GM19324 (cell line): Measurements from ENCODE around the gene MS4A18.
"Not testable (repeated sequence)": the region's sequence is repeated elsewhere in the genome, so short reads cannot be mapped to it uniquely, and the experiment has no call there.

Experiments
- ATAC-seq: cut with Tn5 transposase; IDR thresholded peaks from one replicate; pipeline ENCODE4 v1.9.1; 2021; ENCODE audit warnings: mild to moderate bottlenecking, moderate library complexity; ENCODE audit not compliant: unreplicated experiment, low FRiP score

Gene MS4A18

DNA sequence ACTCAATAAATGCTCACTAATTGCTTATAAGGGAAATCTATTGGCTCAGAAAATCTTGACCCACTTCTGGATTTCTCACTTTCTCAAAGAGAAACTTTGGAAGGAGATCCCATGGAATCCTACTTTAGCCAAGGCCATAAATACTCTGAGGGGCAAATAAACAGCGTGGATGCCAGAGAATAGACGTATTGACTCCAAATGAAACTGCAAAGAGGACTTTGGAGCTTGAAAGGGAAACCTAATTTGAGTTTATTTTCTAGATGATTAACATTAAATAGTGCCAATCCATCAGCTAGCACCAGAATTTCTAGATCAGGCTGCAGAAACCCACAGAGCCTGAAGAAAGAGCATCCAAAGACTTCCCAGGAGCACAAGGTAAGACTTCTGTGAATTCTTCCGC lies at the start of gene MS4A18:
Gene MS4A18, plus strand, starts transcription at position 301 of the 400 bp plus-strand sequence.
- ATAC-seq: no peak

DNA sequence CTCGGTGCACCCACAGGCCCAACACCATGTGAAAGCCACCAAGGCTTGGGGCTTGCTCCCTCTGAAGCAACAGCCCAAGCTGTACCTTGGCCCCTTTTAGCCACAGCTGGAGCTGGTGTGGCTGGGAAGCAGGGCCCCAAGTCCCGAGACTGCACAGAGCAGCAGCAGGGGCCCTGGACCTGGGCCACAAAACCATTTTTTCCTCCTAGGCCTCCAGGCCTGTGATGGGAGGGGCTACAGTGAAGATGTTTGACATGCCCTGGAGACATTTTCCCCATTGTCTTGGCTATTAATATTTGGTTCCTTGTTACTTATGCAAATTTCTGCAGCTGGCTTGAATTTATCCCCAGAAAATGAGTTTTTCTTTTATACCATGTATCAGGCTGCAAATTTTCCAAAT lies 46.3 kb upstream of the MS4A18 start:
- ATAC-seq: not testable (repeated sequence)

DNA sequence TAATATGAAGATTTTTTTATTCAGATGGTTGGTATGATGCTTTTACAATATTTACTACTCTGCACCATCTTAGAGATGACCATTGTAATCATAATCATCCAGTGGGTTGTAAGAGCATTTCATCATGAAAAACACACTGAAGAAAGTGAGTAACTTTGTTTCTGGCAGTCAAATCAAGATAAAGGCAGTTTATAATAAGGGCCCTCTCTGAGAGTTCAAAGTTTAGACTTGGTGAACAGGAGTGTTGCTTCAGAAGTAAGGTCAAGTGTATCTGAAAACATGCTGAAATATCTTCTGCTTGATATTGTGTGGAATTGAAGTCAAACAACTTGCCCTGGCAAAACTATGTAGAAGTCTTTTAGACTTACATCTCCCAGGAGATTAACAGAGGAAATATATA lies 44.6 kb upstream of the MS4A18 start:
- ATAC-seq: no peak

DNA sequence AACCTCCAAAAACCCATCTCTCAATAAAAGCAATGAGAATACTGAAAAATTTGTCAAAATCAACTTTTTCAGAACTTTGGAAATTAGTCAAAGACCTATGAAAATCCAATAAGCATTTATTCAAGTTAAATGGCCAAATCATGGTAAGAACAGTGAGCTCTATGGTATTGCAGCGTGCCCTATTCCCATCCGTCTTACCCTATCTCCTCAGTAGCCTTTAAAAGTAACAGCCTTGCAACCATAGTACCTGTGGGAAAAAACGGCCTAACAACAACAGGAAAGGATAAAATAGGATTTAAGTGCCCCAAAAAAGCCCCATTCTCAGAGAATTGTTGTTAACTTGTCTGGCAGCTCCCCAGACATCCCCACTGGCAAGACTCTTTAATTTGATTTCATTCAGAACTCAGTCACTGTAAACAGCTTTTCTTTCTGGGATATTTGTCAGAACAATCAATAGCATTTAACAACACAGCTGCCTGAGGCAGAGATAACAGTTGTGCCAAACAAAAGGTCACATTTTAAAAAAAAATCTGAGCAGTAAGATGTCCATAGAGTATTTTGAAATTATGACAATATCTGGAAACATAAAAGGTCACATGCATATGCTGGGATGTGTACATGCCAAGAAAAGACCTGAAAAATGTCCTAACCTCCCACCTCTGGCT lies 43.9 kb upstream of the MS4A18 start:
- ATAC-seq: no peak

DNA sequence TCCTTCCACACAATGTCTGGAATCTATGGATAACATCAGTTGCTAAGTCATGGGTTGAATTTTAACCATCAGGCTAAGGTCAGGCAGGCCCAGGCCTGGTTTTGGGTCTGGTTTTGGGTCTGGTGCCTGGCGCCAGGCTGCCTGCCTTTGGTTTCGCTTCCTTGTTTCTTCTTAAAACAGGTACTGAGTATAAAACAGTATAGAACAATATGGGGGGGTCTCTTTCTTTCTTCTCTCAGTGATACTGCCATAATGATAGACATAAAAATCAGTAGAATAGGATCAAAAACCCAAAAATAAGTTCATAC lies 40.0 kb upstream of the MS4A18 start:
- ATAC-seq: not testable (repeated sequence)

DNA sequence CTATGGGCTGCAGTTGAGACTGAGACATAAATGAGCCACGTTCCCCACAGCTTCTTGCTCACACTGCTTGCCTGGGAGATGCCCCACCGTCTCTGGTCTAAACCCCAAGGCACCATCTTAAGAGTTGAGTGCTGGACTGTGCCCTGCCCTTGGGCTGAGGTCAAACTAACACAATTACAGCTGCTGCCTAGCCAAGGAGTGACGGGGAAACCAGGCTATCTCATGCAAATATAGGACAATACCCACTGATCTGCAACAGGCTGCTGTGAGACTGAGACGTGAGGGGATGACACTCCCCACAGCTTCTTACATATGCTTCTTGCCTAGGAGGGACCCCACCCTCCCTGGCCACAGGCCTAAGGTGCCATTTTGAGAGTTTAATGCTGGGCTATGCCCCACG lies 32.9 kb upstream of the MS4A18 start:
- no peak for ATAC-seq

DNA sequence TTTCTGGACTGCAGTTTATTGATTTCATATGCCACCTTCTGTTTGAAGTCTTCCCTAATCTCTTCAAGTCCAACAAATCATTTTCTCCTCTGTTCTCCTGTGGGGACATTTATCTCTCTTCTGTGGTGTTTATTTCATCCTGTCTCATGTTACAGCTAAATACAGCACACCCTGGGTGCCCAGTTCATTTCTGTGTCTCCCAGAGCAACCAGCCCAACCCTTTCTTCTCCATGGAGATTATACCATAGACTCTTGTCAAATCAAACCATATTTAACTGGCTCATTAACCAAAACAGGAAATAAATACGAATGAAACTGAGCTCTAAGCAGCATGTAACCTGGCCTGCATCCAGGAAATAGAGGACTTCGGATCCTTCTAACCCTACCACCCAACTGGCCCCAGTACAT lies 25.2 kb upstream of the MS4A18 start, which contains the start of gene MS4A8:
Gene MS4A8, plus strand, starts transcription at position 329 of the 408 bp plus-strand sequence. CDS start 1,249 bp downstream, outside the sequence.
- no peak for ATAC-seq

DNA sequence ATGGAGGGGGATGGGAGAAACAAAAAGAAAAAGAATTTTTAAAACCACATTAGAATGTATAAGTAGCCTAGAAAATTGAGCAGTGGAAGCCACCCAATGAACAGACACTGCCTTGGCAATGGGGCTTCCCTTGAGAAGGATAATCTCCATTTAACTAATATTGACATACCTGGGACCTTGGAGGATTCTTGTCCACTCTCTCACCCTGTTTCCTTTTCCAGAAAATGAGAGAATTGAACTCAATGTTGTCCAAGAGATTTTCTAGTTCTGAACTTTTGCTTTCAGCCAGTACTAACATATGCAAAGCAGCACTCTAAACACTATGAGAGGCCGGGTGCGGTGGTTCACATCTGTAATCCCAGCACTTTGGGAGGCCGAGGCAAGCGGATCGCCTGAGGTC lies 24.6 kb upstream of the MS4A18 start:
- ATAC-seq: no peak

DNA sequence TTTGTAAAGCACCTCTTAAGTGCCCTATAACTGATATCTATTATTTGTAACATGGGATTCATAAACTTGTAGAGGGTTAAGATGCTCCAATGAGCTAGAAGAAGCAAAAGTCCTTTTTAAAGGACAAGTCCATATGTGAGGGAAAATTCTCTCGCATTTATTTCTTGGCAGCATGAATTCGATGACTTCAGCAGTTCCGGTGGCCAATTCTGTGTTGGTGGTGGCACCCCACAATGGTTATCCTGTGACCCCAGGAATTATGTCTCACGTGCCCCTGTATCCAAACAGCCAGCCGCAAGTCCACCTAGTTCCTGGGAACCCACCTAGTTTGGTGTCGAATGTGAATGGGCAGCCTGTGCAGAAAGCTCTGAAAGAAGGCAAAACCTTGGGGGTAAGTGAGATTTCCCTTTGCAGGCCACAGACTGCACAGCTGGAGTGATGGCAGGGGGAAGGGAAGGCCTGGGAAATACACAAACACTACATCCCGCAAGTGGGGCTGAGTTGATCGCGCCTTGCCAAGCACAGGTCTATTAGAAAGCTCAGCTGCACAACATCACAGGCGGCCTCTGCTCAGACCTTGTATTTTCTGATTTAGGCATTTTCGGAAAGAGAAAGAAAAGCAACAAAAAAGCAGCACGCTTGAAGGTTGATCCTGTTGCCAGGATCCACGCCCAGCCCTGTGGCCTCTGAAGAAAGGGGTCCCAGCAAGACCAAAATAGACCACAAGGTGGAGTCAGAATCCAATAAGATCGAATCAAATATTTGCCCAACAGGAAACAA lies 23.6 kb upstream of the MS4A18 start:
- no peak for ATAC-seq

DNA sequence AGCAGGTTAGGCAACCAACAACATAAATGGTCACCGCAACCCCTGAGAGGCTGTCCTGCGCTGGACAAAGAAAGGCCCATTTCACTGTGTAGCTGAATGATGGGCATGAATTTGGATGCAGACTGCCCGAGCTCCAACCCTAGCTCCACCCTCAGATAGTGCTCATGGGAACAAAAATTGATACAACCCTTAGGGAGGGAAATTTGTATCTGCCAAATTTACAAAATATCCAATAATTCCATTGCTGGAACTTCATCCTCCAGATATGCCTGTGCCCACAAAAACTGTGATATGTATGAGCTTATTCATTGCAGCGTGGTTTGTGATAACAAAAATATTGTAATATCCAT lies 23.1 kb upstream of the MS4A18 start:
- ATAC-seq: no peak

DNA sequence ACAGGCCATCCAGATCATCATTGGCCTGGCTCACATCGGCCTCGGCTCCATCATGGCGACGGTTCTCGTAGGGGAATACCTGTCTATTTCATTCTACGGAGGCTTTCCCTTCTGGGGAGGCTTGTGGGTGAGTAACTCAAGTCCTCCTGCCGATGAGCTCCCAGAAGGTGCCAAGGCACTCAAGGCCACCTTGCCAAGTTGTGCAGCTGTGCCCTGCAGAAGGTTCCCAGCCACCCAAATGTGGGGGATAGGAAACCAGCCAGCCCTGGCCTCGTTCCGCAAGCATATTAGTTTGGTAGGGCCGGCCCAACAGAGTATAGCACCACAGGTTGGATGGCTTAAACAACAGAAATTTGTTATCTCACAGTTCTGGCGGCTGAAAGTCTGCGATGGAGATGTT lies 21.1 kb upstream of the MS4A18 start:
- ATAC-seq: no peak

DNA sequence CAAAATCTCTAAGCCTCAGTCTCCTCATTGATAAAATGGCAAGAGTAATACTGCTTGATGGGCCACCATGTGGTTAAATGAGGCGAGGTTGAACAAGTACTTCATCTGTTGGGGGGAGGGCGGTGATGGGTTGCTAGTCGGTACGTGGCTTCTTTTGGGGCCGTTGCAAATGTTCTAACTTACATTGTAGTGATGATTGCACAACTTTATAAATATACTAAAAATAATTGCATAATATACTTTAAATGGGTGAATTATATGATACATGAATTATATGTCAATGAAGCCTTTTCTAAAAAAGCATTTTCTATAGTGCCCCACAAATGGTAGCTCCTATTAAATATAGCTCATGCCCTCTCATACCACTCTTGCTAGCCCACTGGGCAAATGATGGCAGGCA lies 18.6 kb upstream of the MS4A18 start:
- no peak for ATAC-seq

DNA sequence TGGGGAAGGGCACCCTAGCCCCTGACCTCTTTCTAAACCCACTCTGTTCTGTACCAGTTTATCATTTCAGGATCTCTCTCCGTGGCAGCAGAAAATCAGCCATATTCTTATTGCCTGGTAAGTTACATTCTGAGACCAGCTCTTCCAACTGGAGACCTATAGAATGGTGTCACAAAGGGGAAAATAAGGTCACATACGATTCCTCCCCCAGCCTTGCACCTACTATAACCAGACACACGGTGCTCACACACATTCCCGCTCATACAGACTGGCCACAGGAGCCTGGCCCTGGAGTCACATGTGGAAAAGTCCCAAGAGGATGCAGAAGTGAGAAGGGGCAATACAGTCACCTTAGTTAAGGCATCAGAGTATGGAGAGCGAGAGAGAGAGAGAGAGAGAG lies 17.6 kb upstream of the MS4A18 start:
- ATAC-seq: no peak

DNA sequence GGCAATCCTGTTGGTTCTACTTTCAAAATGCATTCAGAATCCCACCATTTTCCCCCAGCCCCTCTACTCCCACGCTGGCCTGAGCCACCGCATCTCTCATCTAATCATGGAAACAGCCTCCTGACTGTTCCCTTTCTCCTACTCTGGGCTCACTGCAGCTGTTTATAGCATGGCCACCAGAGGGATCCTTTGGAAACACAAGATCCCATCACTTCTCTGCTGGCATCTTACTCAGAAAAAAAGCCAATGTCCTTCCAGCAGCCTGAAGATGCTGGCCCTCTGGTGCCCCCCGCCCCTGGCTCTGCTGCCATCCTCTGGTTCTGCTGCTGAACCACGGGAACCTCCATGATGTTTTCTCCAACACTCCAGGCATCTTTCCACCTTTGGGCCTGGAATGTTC lies 14.0 kb upstream of the MS4A18 start:
- ATAC-seq: no peak

DNA sequence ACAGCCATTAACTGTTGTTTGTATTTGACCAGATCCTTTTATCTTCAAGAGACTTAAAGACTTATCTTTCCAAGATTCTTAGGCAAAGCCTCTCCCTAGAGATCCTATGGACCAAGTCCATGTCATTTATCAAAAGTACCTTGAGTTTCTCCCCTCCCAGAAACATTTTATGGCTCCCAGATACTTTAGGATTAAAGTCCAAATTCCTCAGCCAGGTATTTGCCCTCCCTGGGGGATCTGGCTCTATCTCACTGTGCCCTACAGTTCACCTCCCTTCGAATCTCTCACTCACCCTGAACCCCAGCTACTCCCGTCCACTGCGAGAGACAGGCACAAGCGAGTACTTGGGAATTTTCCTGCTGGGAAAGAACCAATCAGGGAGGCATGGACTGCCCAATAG lies 13.2 kb upstream of the MS4A18 start:
- no peak for ATAC-seq

DNA sequence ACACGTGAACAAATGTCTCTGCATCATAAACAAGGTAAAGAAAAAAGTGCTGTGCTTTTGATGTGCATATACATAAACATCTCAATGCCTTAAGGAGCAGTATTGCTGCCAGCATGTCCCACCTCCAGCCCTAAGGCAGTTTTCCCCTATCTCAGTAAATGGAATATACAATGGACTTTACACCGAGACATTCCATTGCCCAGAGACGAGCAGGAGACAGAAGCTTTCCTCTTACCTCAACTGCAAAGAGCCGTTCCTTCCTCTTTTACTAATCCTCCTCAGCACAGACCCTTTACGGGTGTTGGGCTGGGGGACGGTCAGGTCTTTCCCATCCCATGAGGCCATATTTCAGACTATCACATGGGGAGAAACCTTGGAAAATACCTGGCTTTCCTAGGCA lies 11.1 kb upstream of the MS4A18 start:
- ATAC-seq: not testable (repeated sequence)

DNA sequence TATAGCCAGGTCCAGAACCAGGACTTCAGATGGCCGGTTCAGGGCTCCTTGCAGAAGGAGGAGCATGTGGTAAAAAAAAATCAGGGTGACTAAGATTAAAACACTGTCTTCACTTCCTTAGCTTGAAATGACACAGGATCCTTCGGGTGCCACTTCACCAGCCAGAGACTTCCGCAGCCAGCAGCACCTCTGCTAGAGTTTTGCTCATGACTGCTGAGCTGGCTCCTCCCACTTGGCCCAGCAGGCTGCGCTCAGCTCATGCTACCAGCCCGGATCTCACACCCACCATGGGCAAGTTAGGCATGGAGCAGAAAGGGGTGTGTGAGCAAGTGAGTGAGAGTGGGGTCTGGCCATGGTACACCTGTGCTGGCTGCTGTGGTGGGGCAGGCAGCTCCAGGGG lies 6.6 kb upstream of the MS4A18 start:
- ATAC-seq: no peak

DNA sequence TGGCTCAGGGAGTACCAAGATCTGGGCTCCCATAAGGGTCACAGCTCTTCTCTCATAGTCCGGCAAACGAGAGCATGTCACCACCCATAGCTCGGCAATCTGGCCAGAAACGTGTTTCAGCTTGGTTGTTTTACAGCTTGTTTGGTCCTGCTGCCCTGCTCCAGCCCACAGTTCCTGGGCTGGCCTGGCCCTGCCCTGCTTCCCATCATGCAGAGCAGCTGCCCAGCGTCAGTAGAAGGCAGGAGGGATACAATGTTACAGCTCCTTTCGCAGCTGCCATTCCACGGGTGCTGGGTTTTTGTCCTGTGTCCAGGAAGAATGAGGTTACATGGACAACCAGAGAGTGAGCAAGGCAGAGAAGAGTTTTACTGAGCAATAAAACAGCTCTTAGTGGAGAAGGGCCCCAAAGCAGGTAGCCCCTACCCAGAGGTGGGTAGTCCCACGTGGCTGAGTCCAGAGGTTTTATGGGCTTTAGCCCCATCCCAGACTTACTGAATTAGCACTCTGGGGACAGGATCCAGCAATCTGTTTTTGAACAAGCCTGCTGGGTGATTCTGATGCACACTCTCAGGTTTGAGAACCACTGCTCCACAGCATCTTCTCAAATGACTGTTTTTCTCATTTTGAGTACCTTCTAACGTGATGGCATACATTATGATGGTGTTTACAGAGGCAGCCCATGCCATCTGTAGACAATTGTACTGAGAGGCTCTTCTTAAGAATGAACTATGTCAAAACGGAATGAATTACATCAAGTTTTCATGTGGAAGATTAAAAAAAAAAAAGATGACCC lies 5.8 kb upstream of the MS4A18 start:
- ATAC-seq: no peak

DNA sequence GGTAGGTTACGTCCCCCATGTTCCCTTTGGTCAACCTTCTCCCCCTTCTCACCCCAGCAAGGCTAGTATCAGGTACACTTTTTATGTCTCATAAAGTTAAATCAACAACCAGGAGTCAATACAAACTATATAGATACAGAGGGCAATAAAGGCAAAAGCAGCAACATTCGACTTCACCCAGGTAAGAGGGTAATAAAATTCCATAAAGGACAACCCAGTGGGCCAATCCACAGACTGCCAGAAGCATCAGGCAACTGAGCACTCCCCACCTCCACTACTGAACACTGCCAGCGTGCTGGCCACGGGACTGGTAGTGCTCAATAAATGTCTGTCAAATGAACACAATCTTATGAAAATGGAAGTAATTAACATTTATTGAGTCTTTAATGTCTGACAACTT lies 5.1 kb upstream of the MS4A18 start:
- no peak for ATAC-seq

DNA sequence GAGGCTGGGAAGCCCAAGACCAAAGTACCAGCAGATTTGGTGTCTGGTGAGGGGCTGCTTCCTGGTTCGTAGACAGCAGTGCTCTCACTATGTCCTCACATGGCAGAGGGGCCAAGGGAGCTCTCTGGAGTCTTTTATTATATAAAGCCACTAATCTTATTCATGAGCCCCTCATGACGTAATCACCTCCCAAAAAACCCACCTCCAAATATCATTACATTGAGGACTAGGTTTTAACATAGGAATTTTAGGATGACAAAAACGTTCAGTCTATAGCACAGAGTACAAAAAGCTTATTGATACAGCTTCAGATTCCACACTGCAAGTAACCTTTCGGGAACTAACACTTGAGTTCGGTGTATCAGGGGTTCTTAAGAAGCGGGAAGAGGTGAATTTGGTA lies 4.1 kb upstream of the MS4A18 start:
- no peak for ATAC-seq

DNA sequence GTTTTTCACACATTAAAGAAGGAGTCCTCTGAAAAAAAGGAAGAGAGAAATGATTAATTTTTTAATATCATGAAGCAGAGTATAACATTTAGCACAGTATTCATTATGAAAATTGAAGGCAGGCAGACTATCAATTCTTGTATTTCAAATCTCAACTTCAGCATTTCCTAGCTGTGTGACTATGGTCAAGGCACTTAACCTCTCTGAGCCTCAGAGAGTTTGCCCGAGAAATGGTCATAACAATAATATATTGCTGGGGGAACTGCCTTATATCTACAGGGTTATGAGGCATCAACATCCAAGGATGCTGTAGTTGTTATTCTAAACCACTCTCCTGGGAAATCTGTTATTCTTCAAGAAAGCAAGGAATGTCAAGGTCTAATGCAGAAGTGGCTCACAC lies 1.1 kb downstream of the MS4A18 start:
- ATAC-seq: no peak

DNA sequence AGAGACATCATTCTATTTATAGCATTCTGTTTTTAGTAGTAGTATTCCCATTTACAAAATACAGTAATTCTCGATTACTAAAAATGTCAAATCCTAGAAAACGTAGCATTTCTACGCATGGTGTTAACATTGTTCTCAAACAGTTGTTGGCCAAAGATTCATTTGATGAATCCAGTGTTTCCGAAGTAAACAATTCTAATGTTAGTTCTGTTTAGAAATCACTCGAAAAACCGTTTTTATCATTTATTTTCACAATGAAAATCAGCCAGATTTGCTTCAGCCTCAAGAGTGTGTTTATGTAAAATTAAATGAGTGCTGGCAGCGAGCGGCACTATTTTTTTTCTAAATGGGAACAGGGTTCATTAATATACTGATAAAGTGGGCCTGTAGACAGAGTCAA lies 7.1 kb downstream of the MS4A18 start:
- ATAC-seq: no peak
